ENCODE measurements around the gene NFIL3.

DNA sequence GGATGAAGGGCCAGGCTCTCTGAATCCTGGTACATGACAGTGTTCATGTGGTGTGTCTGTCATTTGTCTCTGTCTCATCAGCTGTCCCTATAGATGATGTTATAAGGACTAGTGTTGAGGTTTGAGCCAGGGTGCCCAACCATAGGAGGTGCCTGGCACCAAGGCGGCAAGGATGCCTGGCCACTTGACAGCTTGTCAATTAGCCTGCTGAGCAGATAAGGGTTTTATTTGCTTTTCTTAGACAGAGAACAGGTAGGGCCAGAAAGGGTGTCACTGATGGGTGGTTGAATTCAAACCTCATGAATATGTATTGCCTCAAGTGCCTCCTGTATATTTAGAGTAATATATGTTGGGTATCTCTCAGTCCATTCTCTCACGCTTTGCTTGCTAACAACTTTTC, 31.8 kb downstream of the NFIL3 start:
- TF ChIP-seq, protein P1, sequence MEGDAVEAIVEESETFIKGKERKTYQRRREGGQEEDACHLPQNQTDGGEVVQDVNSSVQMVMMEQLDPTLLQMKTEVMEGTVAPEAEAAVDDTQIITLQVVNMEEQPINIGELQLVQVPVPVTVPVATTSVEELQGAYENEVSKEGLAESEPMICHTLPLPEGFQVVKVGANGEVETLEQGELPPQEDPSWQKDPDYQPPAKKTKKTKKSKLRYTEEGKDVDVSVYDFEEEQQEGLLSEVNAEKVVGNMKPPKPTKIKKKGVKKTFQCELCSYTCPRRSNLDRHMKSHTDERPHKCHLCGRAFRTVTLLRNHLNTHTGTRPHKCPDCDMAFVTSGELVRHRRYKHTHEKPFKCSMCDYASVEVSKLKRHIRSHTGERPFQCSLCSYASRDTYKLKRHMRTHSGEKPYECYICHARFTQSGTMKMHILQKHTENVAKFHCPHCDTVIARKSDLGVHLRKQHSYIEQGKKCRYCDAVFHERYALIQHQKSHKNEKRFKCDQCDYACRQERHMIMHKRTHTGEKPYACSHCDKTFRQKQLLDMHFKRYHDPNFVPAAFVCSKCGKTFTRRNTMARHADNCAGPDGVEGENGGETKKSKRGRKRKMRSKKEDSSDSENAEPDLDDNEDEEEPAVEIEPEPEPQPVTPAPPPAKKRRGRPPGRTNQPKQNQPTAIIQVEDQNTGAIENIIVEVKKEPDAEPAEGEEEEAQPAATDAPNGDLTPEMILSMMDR (IDR thresholded peaks at IDR 0.05): no peak
- TF ChIP-seq POLR2A (IDR thresholded peaks at IDR 0.05): no peak
